ENCODE results near the gene CBFA2T3.

Gene CBFA2T3

DNA sequence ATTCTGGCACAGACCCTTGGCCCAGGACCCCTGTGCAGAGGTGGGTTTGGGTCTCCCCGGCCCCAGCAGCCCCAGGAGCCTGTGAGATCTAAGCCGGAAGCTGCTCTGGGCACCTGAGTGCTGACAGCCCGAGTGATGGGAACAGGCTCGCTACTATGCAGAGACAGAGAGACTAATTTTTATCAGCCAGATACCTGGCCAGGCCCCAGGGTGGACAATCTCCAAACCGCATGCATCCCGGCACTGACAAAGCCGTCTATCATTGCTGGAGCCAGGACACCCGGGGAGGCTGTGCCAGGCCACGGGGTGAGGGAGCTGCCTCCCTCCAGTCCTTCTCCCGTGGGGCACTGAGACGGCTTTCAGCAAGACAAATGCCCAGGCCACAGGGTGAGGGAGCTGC is 25.0 kb downstream of the CBFA2T3 start:
- peak overlapping the region in 5 of 11 experiments; percentile 10 to 28 (median 17); a peak in 3 of 22 replicates for H3K4me2 ChIP-seq
- H3K36me3 ChIP-seq = peaks cover 0 to 8% (median 0%) of the 10 kb centered on the region in 11 experiments; a peak in 2 of 22 replicates
- H3K27ac ChIP-seq = peak overlapping the region in 2 of 11 experiments; percentile 13; a peak in 1 of 22 replicates
- peaks cover 59 to 81% (median 76%) of the 10 kb centered on the region in 11 experiments for H4K20me1 ChIP-seq
- H3K27me3 ChIP-seq = peaks cover 0 to 43% (median 0%) of the 10 kb centered on the region in 11 experiments; a peak in 5 of 22 replicates
- no peak overlapping the region for H3K4me3 ChIP-seq
- H3K9me3 ChIP-seq (replicated peaks in 1 of 11) = no peaks in the 10 kb centered on the region
- H3K9ac ChIP-seq = no peak overlapping the region
- no peak for TF ChIP-seq Cebpa-rat (IDR thresholded peaks at IDR 0.05)
- H3K4me1 ChIP-seq = peaks cover 13 to 59% (median 43%) of the 10 kb centered on the region in 10 experiments

- H3K9me3 ChIP-seq (replicated peaks in 1 of 11) = no peaks in the 10 kb centered on the region
- peaks cover 0 to 8% (median 0%) of the 10 kb centered on the region in 11 experiments; a peak in 2 of 22 replicates for H3K36me3 ChIP-seq
- H3K9ac ChIP-seq = no peak overlapping the region
- H3K4me2 ChIP-seq = peak overlapping the region in 1 of 11 experiments; percentile 17; a peak in 1 of 22 replicates
- H4K20me1 ChIP-seq = peaks cover 57 to 80% (median 75%) of the 10 kb centered on the region in 11 experiments
- no peak overlapping the region for H3K27ac ChIP-seq
- H3K27me3 ChIP-seq = peaks cover 0 to 43% (median 0%) of the 10 kb centered on the region in 11 experiments; a peak in 5 of 22 replicates
- H3K4me1 ChIP-seq = peaks cover 8 to 59% (median 39%) of the 10 kb centered on the region in 10 experiments
- no peak overlapping the region for H3K4me3 ChIP-seq
- no peak for TF ChIP-seq Cebpa-rat (IDR thresholded peaks at IDR 0.05)
Observed at GRCh38 chr16:88951501-88951900, 25.5 kb downstream of the CBFA2T3 start.

DNA sequence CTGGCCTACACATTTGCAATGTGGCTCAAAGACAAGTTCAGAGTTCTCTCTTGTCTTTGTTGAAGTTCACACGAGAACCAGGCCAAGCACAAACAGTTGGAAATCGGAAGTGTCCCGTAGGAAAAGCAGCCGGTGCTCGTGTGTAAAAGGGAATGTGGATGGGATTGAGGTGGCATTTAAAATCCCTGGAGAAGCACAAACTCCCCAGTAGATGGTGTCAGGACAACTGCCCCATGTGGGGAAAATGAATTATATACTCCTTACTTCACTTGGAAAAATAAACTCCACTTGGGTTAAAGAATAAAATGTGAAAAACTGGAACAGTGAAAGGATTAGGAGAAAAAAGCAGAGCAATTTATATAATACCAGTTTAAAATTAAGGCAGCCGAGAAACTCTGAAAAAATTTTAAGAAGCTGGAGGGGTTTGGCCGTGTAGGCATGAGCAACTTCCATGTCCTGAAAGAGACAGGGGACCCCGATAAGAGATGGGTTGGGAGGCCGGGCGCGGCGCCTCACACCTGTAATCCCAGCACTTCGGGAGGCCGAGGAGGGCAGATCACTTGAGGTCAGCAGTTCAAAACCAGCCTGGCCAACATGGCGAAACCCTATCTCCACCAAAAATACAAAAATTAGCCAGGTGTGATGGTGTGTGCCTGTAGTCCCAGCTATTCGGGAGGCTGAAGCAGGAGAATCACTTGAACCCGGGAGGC is 28.1 kb downstream of the CBFA2T3 start:
- peaks cover 0 to 52% (median 0%) of the 10 kb centered on the region in 11 experiments; a peak in 4 of 22 replicates for H3K27me3 ChIP-seq
- TF ChIP-seq Cebpa-rat (IDR thresholded peaks at IDR 0.05) = no peak

GRCh38 chr16:88945473-88945872 is 31.5 kb downstream of the CBFA2T3 start:
- peaks cover 14 to 75% (median 53%) of the 10 kb centered on the region in 10 experiments for H3K4me1 ChIP-seq
- H4K20me1 ChIP-seq = peaks cover 59 to 88% (median 82%) of the 10 kb centered on the region in 11 experiments; a peak in 21 of 22 replicates
- H3K4me2 ChIP-seq = no peak overlapping the region
- no peak overlapping the region for H3K27ac ChIP-seq
- no peak overlapping the region for H3K4me3 ChIP-seq
- no peaks in the 10 kb centered on the region for H3K36me3 ChIP-seq
- no peak overlapping the region for H3K9ac ChIP-seq
- H3K27me3 ChIP-seq = peaks cover 7 to 65% (median 9%) of the 10 kb centered on the region in 11 experiments
- H3K9me3 ChIP-seq (replicated peaks in 1 of 11) = no peaks in the 10 kb centered on the region
- TF ChIP-seq Cebpa-rat (IDR thresholded peaks at IDR 0.05) = no peak

More for the DNA sequence above, 28.1 kb downstream of the CBFA2T3 start:
- Histone ChIP-seq H3K9me3 (replicated peaks in 1 of 11) (no peaks in the 10 kb centered on the region), H3K4me2 (peak overlapping the region in 1 of 11 experiments; percentile 6; a peak in 1 of 22 replicates), H3K4me1 (peaks cover 0 to 72% (median 41%) of the 10 kb centered on the region in 10 experiments; a peak in 19 of 20 replicates), H3K9ac (0 out of 22 replicates have a peak overlapping the region, but pooled peaks of 1 of the 11 experiments have one; percentile 5), H3K4me3 (no peak overlapping the region), H4K20me1 (peaks cover 58 to 93% (median 87%) of the 10 kb centered on the region in 11 experiments), H3K36me3 (peaks cover 0 to 8% (median 0%) of the 10 kb centered on the region in 11 experiments; a peak in 2 of 22 replicates), H3K27ac (no peak overlapping the region)

DNA sequence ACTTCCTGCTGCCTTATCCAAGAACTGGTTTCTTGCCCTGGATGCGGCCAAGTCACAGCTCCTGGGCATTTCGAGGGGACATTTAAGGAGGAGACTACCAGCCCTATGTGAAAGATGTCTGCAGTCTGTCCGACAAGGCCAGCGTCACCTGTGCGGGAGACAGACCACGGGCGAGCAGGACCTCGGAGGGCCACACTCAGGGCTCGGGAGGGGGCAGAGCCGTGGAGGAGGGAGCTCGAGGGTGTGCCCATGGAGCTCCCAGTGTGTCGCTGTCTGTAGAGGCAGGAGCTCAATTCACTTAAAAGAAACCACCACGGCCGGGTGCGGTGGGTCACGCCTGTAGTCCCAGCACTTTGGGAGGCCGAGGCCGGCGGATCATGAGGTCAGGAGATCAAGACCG is 33.3 kb downstream of the CBFA2T3 start:
- no peak for TF ChIP-seq Cebpa-rat (IDR thresholded peaks at IDR 0.05)
- Histone ChIP-seq H3K4me2 (peak overlapping the region in 8 of 11 experiments; percentile 51 to 90 (median 82); a peak in 17 of 22 replicates), H3K36me3 (no peaks in the 10 kb centered on the region), H3K9ac (0 out of 22 replicates have a peak overlapping the region, but pooled peaks of 1 of the 11 experiments have one; percentile 24), H3K27ac (no peak overlapping the region), H3K27me3 (peaks cover 24 to 78% (median 26%) of the 10 kb centered on the region in 11 experiments), H3K4me3 (no peak overlapping the region), H3K9me3 (replicated peaks in 1 of 11) (no peaks in the 10 kb centered on the region), H3K4me1 (peaks cover 31 to 87% (median 68%) of the 10 kb centered on the region in 10 experiments), H4K20me1 (peaks cover 67 to 91% (median 84%) of the 10 kb centered on the region in 11 experiments; a peak in 21 of 22 replicates)

DNA sequence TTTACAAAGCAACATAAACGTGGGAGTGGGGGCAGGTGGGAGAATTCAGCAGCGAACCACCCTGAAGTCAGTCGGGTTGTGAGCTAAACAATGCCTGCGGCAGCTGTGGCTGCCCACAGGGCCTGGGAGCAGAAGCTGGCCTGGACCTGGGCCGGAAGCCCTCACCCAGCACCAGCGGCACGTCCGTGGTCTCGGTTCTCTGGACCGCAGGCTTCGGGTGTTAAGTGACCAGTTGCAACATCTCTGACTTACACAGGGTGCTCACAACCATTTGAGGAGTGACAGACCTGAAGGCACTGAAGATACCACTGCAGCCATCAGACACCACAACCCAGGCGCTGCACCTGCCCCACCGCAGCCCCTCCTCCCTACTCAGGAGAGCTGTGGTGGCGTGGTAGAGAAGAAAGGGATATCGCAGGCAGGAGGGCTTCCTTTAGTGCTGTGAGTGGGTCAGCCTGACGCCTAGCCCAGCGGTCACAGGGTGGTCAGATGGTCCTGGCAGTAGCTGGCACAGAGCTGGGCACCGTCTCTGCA is 33.8 kb downstream of the CBFA2T3 start:
- Histone ChIP-seq H3K36me3 (no peaks in the 10 kb centered on the region; a peak in 2 of 22 replicates), H3K27me3 (peaks cover 28 to 78% (median 32%) of the 10 kb centered on the region in 11 experiments), H3K27ac (no peak overlapping the region), H3K4me2 (peak overlapping the region in 8 of 11 experiments; percentile 51 to 90 (median 82); a peak in 16 of 22 replicates), H3K4me1 (peaks cover 37 to 87% (median 69%) of the 10 kb centered on the region in 10 experiments), H3K9me3 (replicated peaks in 1 of 11) (no peaks in the 10 kb centered on the region), H4K20me1 (peaks cover 67 to 91% (median 84%) of the 10 kb centered on the region in 11 experiments; a peak in 21 of 22 replicates), H3K4me3 (no peak overlapping the region), H3K9ac (0 out of 22 replicates have a peak overlapping the region, but pooled peaks of 1 of the 11 experiments have one; percentile 24)
- no peak for TF ChIP-seq Cebpa-rat (IDR thresholded peaks at IDR 0.05)

DNA sequence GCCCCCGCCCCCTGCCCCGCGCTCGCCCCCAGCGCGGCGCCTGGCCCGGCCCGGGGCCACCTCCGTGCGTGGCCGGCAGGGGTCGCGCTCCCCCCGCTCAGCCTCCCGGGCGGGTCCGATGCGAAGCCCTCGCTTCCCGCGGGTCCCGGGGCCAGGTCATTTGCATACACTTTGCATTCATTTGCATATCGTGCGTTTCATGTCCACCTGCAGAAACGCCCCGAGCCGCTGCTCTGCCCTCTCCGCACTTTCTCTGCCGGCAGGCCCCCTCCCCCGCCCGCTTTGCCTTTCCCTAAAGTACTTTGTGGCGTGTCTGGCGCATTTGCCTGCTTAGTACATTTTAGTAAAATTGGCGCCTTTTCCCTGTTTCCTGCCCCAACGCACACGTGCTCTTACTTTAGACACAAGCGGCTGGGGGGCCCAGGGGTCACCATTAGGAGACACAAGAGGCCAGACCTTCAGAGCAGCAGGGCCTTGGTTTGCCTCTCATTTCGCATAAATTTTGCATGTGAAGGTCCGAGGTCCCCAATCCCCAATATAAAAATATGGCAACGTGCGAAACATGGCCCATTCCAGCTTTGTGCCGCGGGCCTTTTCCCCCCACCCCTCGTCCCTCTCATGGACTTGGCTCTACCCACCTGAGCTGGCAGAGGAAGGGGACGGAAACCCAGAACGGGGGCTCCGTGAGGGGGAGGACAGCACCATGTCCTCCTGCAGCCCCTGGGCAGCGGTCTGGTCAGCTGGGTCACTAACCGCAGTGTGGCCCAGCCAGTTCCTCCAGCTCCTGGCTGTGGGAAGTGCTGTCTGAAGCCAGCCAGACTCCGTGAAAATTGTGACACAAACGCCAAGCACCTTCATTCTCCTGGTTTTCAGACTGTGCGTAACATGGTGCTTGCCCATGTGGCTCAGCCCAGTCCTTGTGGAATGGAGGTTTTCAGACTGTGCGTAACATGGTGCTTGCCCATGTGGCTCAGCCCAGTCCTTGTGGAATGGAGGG is 34.8 kb downstream of the CBFA2T3 start:
- H4K20me1 ChIP-seq = peaks cover 59 to 91% (median 80%) of the 10 kb centered on the region in 11 experiments; a peak in 21 of 22 replicates
- peak overlapping the region in 3 of 11 experiments; percentile 9 to 42 (median 35); a peak in 3 of 22 replicates for H3K9ac ChIP-seq
- H3K27me3 ChIP-seq = peaks cover 28 to 75% (median 35%) of the 10 kb centered on the region in 11 experiments
- no peaks in the 10 kb centered on the region for H3K9me3 ChIP-seq (replicated peaks in 1 of 11)
- H3K4me3 ChIP-seq = peak overlapping the region in 6 of 10 experiments; percentile 21 to 67 (median 31); a peak in 5 of 20 replicates
- TF ChIP-seq Cebpa-rat (IDR thresholded peaks at IDR 0.05) = no peak
- H3K4me1 ChIP-seq = peaks cover 46 to 87% (median 72%) of the 10 kb centered on the region in 10 experiments
- H3K36me3 ChIP-seq = no peaks in the 10 kb centered on the region; a peak in 2 of 22 replicates
- H3K4me2 ChIP-seq = peak overlapping the region; percentile 59 to 92 (median 83)
- no peak overlapping the region for H3K27ac ChIP-seq

All from BLaER1 treated with 17β-estradiol and CSF1 and Interleukin-3, amounts not matched to agents 10 nM and 100 nM (cell line).